Measurements from ENCODE around the gene PKNOX2.

PKNOX2 gene

DNA sequence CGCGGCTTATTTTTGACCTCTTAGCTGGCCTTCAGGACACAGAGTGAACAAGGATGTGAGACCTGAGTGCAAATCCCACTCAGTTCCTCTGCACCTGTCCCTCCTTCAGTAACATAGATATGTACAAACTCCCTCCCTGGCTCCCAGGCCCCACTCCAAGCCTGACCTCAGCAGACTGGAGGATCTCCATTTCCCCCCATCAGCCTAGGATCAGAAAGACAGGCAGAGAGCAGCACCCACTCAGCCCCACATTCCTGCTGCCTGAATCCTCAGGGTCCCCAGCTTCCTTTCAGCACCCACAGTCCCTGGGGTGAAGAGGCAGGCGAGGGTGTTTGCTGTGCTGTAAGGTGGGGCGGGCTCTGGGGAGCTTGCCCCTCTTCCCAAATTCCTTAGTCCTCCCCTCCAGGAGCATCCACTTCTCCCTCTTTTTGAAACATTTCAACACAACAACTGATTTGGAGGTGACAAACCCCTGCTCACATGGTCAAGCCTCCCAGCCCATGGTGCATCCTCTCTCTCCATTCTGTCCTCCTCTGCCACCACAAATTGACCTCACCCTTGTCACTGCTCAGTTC lies 180.4 kb downstream of the PKNOX2 start:
- no CpG with 5 or more reads among the region's 4 CpGs for WGBS (ENCODE audit: insufficient coverage, insufficient read length)

DNA sequence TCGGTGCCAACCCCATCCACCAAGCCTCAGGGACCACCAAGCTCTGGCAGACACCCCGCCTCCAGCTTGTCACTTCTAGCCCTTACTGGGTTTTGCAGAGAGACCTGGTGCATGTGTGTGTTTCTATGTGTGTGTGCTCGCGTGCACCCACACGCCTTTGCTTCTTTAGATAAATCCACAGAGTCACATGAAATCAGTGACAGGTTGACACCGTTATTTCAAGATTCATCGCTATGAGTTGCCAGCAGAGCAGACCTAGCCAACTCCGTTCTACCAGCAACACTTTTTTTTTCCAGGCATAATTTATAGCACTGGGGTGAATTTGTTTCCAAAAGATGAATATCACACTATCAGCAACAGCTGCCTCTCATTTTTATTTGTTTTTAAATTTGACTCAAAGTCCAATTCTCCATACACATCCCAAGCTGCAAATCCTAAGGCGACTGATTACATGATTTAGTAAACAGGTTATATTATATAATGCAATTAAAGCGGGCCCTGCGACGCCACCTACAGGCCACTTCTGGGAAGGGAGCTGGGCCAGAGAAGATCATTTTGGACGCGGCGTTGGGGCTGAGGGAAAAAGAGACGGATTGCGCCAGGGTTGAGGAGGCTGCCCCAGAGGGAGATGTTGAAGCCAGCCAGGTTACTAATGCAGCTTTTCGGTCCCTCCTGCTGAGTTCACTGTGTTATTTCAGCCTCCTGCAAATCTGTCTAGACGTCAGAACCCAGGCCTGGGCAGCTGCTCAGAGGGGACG lies 181.0 kb downstream of the PKNOX2 start:
- Histone ChIP-seq H3K4me1 (ENCODE audit: control insufficient read depth, insufficient read depth, low read length) (peaks cover 6% of the 10 kb centered on the region), H3K36me3 (ENCODE audit: control insufficient read depth, insufficient read depth, low read length) (no peaks in the 10 kb centered on the region), H3K4me3 (ENCODE audit: low read length) (no peak overlapping the region), H3K27me3 (ENCODE audit: control insufficient read depth, insufficient read depth, low read length) (no peaks in the 10 kb centered on the region; the same call in 1 of the 2 replicates), H3K9me3 (ENCODE audit: control insufficient read depth, insufficient read depth, low read length) (no peaks in the 10 kb centered on the region), H3K27ac (ENCODE audit: low read length) (no peak overlapping the region)
- no CpG with 5 or more reads among the region's 20 CpGs for WGBS (ENCODE audit: insufficient coverage, insufficient read length)
- DNase-seq (ENCODE audit: low read depth, low spot score): peak; percentile 22

More for the DNA sequence above, 180.4 kb downstream of the PKNOX2 start:
- no peak overlapping the region for H3K4me3 ChIP-seq (ENCODE audit: low read length)
- no peaks in the 10 kb centered on the region for H3K9me3 ChIP-seq (ENCODE audit: control insufficient read depth, insufficient read depth, low read length)
- H3K27ac ChIP-seq (ENCODE audit: low read length): no peak overlapping the region
- H3K27me3 ChIP-seq (ENCODE audit: control insufficient read depth, insufficient read depth, low read length): no peaks in the 10 kb centered on the region; the same call in 1 of the 2 replicates
- DNase-seq (ENCODE audit: low read depth, low spot score): no peak
- H3K4me1 ChIP-seq (ENCODE audit: control insufficient read depth, insufficient read depth, low read length): peaks cover 6% of the 10 kb centered on the region
- H3K36me3 ChIP-seq (ENCODE audit: control insufficient read depth, insufficient read depth, low read length): no peaks in the 10 kb centered on the region

DNA sequence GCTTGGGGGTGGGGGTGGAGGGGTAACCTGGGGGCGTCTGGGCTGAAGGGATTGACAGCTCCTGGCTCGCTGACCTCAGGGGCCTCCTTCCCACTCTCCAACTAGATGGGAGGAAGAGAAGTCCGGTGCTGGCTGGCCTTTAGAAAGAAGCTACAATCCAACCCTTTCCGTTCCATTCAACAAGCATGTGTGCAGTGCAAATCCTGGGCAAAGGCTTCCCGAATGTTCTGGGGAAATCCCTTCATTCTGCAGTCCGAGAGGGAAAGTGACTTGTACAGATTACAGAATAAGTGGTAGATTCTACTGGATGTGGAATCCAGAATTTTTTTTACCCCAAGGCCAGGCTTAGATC lies 181.6 kb downstream of the PKNOX2 start:
- Histone ChIP-seq H3K36me3 (ENCODE audit: control insufficient read depth, insufficient read depth, low read length) (no peaks in the 10 kb centered on the region), H3K4me1 (ENCODE audit: control insufficient read depth, insufficient read depth, low read length) (peaks cover 7% of the 10 kb centered on the region), H3K4me3 (ENCODE audit: low read length) (no peak overlapping the region), H3K27me3 (ENCODE audit: control insufficient read depth, insufficient read depth, low read length) (no peaks in the 10 kb centered on the region; the same call in 1 of the 2 replicates), H3K9me3 (ENCODE audit: control insufficient read depth, insufficient read depth, low read length) (no peaks in the 10 kb centered on the region), H3K27ac (ENCODE audit: low read length) (no peak overlapping the region)
- no CpG with 5 or more reads among the region's 6 CpGs for WGBS (ENCODE audit: insufficient coverage, insufficient read length)
- no peak for DNase-seq (ENCODE audit: low read depth, low spot score)

DNA sequence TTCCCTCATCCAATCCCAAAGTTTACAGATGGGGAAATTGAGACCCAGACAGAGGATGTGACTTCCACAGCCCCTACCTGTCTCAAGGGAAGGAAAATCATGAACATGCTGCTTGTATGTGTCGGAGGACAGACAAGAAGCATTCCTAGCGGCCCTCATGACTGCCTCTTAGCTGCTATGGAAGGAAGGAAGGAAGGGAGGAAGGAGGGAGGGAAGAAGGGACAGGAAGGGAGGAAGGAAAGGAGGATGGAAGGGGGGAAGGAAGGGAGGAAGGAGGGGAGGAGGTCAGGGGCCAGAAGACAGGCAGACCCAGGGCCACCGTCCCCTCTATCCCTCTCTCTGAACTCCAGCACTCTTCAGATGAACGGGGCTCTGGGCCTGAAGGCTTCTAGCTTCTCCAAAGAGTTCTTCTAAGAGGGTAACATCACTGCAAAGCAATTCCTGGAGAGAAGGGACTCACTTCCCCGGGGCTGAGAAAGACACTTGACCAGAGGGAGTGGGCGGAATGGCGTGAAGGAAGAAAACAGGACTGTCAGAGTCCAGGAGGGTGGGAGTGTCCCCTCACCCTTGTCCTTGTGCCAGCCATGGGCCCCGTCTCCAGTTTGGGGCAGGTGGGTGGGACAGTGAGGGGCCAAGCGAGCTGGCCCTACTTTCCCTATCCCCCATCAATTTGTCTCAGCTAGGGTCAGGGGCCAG lies 182.2 kb downstream of the PKNOX2 start:
- Histone ChIP-seq H3K27ac (ENCODE audit: low read length) (no peak overlapping the region), H3K36me3 (ENCODE audit: control insufficient read depth, insufficient read depth, low read length) (no peaks in the 10 kb centered on the region), H3K4me1 (ENCODE audit: control insufficient read depth, insufficient read depth, low read length) (peaks cover 8% of the 10 kb centered on the region), H3K9me3 (ENCODE audit: control insufficient read depth, insufficient read depth, low read length) (no peaks in the 10 kb centered on the region), H3K27me3 (ENCODE audit: control insufficient read depth, insufficient read depth, low read length) (no peaks in the 10 kb centered on the region; the same call in 1 of the 2 replicates), H3K4me3 (ENCODE audit: low read length) (no peak overlapping the region)
- no CpG with 5 or more reads among the region's 9 CpGs for WGBS (ENCODE audit: insufficient coverage, insufficient read length)
- no peak for DNase-seq (ENCODE audit: low read depth, low spot score)

DNA sequence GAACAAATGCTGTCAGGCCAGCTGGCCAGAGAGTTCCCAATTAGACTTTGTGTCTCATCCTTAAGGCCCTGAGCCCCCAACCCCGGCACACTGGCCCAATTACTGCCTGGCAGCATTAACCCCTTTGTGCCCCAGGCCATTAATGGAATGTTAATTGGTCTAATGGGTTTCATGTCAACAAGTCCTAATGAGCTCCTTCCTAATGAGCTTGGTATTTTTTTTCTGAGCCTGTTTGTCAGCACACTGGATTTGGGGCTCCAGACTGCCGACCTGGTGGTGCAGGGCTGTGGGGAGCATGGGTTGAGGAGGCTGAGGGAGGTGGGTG lies 182.7 kb downstream of the PKNOX2 start:
- DNase-seq (ENCODE audit: low read depth, low spot score): no peak
- no CpG with 5 or more reads among the region's 2 CpGs for WGBS (ENCODE audit: insufficient coverage, insufficient read length)
- no peaks in the 10 kb centered on the region; the same call in 1 of the 2 replicates for H3K27me3 ChIP-seq (ENCODE audit: control insufficient read depth, insufficient read depth, low read length)
- no peak overlapping the region for H3K4me3 ChIP-seq (ENCODE audit: low read length)
- H3K9me3 ChIP-seq (ENCODE audit: control insufficient read depth, insufficient read depth, low read length): no peaks in the 10 kb centered on the region
- H3K36me3 ChIP-seq (ENCODE audit: control insufficient read depth, insufficient read depth, low read length): no peaks in the 10 kb centered on the region
- no peak overlapping the region for H3K27ac ChIP-seq (ENCODE audit: low read length)
- H3K4me1 ChIP-seq (ENCODE audit: control insufficient read depth, insufficient read depth, low read length): peaks cover 8% of the 10 kb centered on the region

DNA sequence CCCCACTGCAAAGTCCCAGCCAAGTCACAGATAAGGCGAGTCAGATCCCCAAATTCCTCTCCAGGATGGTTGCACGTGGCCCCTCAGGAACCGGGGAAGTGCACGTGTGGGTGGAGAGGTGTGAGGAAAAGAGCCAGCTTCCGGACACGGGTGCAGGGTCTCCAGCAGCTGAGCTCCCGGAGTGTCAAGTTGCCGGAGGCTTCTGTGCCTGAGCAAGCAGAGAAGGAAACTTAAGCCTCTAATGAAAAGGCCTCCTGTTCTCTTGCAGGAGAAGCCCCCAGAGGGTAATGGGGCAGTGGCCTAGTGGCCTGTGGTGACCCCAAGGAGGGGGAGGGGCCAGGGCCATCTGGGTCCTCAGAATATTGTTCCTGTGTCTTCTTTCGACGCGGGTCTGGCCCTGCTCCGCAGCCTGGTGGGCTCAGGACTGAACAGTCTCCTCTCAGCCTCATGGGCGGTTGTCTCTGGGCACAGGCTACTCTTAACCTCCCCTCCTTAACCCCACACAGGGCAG lies 183.6 kb downstream of the PKNOX2 start:
- Histone ChIP-seq H3K9me3 (ENCODE audit: control insufficient read depth, insufficient read depth, low read length) (no peaks in the 10 kb centered on the region), H3K4me3 (ENCODE audit: low read length) (no peak overlapping the region), H3K27ac (ENCODE audit: low read length) (no peak overlapping the region), H3K27me3 (ENCODE audit: control insufficient read depth, insufficient read depth, low read length) (no peaks in the 10 kb centered on the region; the same call in 1 of the 2 replicates), H3K36me3 (ENCODE audit: control insufficient read depth, insufficient read depth, low read length) (no peaks in the 10 kb centered on the region), H3K4me1 (ENCODE audit: control insufficient read depth, insufficient read depth, low read length) (peaks cover 6% of the 10 kb centered on the region)
- DNase-seq (ENCODE audit: low read depth, low spot score): no peak
- no CpG with 5 or more reads among the region's 13 CpGs for WGBS (ENCODE audit: insufficient coverage, insufficient read length)

DNA sequence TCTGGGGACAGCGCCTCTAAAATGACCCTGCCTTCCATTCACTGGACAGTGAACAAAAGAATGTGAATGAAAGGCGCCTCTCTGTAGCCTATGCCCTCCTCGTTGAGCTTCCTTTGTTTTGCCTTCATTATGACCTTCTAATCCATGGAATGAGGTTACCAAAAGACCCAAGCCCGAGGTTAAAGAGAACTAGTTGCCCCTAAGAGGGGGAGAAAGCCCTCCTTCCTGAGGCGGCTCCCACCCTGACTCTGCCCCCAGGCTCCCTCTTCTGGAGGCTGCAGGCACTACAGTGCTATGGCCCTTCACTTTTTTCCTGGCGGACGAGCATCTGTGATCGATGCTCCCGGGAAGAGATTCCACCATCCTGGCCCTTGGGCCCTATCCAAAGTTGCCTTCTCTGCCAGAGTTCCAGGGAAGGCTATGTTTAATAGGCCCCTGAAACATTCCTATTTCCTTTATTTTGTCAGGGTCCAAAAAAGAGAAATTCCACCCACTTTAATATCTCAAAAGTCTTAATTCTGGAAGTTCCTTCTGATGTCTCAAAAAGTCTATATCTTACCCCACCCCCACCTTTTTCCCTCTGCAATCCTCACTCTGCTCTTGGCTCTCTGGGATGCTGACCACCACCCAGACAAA lies 184.2 kb downstream of the PKNOX2 start:
- Histone ChIP-seq H3K27me3 (ENCODE audit: control insufficient read depth, insufficient read depth, low read length) (no peaks in the 10 kb centered on the region; the same call in 1 of the 2 replicates), H3K36me3 (ENCODE audit: control insufficient read depth, insufficient read depth, low read length) (no peaks in the 10 kb centered on the region), H3K9me3 (ENCODE audit: control insufficient read depth, insufficient read depth, low read length) (no peaks in the 10 kb centered on the region), H3K27ac (ENCODE audit: low read length) (no peak overlapping the region), H3K4me3 (ENCODE audit: low read length) (no peak overlapping the region), H3K4me1 (ENCODE audit: control insufficient read depth, insufficient read depth, low read length) (peaks cover 6% of the 10 kb centered on the region)
- DNase-seq (ENCODE audit: low read depth, low spot score): no peak
- WGBS (ENCODE audit: insufficient coverage, insufficient read length): no CpG with 5 or more reads among the region's 9 CpGs

DNA sequence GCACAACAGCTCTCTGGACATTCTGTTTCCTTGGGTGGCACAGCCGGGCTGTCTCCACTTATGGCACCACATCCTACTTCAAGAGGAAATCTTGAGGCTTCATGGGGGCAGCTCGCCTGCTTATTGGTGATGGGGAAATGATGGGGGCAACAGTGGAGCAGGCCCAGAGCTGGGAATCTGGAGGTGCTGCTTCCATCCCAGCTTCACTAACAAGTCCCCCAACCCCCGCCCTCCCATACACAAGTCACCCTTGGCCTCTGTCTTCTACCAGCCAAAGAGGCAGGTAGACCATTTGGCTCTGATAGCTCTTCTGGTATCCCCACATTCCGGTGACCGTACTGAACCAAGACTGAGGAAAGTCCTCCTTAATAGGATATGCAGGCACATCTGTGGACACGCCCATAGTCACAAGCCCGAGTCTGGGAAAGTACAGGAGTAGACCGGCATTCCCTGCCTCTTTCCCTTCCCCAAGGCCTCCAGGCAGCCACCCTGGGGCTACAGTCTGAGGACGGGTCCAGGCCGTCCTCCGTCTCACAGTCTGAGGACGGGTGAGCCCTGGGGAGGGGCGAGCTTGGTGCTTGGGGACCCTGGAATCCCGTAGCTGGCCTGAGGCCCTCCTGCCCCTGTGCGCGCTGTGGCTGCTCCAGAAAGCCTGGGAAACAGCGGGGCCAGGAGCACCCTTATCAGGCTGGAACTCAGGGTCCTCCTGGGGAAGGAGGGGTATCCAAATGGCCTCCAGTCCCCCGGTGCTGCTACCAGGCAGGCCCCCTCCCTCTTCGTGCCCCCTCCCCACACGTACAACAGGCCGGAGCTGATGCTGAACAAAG lies 185.9 kb downstream of the PKNOX2 start:
- DNase-seq (ENCODE audit: low read depth, low spot score): no peak
- Histone ChIP-seq H3K4me1 (ENCODE audit: control insufficient read depth, insufficient read depth, low read length) (peaks cover 6% of the 10 kb centered on the region), H3K4me3 (ENCODE audit: low read length) (no peak overlapping the region), H3K36me3 (ENCODE audit: control insufficient read depth, insufficient read depth, low read length) (no peaks in the 10 kb centered on the region), H3K27ac (ENCODE audit: low read length) (no peak overlapping the region), H3K9me3 (ENCODE audit: control insufficient read depth, insufficient read depth, low read length) (no peaks in the 10 kb centered on the region), H3K27me3 (ENCODE audit: control insufficient read depth, insufficient read depth, low read length) (no peaks in the 10 kb centered on the region; the same call in 1 of the 2 replicates)
- no CpG with 5 or more reads among the region's 21 CpGs for WGBS (ENCODE audit: insufficient coverage, insufficient read length)

DNA sequence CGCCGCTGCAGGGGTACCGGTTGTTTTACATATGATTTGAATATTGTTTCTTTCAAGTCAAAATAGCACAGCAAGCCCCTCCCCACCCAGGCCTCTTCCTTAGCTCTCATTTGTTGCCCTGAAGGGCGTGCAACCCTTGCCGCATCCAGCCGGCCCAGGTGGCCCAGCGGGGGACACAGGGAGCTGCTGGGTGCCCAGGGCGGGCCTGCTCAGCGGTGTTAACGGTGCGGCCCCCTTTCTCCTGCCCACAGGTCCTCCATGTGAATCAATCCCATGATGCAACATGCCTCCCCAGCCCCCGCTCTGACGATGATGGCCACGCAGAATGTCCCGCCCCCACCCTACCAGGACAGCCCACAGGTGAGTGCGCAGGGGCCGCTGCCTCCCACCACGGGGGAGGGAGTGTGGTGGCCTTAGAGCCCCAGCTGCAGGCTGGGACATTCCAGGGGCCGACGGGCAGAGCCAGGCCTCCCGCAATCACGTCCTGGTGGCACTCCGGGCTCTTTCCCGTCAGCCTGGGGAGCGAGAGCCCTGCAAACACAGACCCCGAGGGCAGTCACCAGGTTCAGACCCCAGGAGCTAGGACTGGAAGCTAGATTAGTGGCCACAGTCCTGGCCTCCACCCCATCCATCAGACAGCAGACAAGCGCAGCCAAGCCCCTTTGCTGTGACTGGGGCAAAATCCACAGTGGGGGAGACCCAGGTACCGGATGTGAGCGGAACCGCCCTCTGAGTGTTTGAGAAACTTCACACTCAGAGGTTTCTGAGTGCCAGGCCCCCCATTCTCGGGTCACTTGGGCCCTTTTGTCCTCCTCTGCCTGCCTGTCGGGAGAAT lies 186.7 kb downstream of the PKNOX2 start:
- H3K4me1 ChIP-seq (ENCODE audit: control insufficient read depth, insufficient read depth, low read length): peaks cover 6% of the 10 kb centered on the region
- no CpG with 5 or more reads among the region's 32 CpGs for WGBS (ENCODE audit: insufficient coverage, insufficient read length)
- no peaks in the 10 kb centered on the region; the same call in 1 of the 2 replicates for H3K27me3 ChIP-seq (ENCODE audit: control insufficient read depth, insufficient read depth, low read length)
- H3K4me3 ChIP-seq (ENCODE audit: low read length): no peak overlapping the region
- no peaks in the 10 kb centered on the region for H3K9me3 ChIP-seq (ENCODE audit: control insufficient read depth, insufficient read depth, low read length)
- H3K27ac ChIP-seq (ENCODE audit: low read length): no peak overlapping the region
- H3K36me3 ChIP-seq (ENCODE audit: control insufficient read depth, insufficient read depth, low read length): no peaks in the 10 kb centered on the region
- DNase-seq (ENCODE audit: low read depth, low spot score): no peak

All from iPS DF 6.9 (cell line).